Endothelial cell of umbilical vein (primary cell): ENCODE results near the gene KCTD21. TPM values are rescaled to one million over a fixed set of nuclear protein-coding genes. Genes with fewer than 3 reads are reported as not detected.

Source experiments
- BruUV-seq: library from RNA; stranded (reverse); fragments of 400-500 nt; replicated peaks from 2 replicates; lab custom pipeline; 2021; lab: Mats Ljungman, UMichigan
- CTCF ChIA-PET: fragments of 300-600, 350-600 bp; sonication (Branson Sonifier 250); formaldehyde crosslinking; loops from one replicate; lab custom pipeline; 2021; ENCODE audit warnings: antibody characterized with exemption, inconsistent platforms; lab: Charles Lee
- POLR2A ChIA-PET: fragments of 300-600, 350-600 bp; sonication (Branson Sonifier 250); formaldehyde crosslinking; loops from one replicate; lab custom pipeline; 2021; ENCODE audit warnings: antibody characterized with exemption, inconsistent platforms; lab: Charles Lee
- DNase-seq: peaks from one replicate; pipeline ENCODE4 v3.0.0-alpha.2; 2011; ENCODE audit warnings: low read depth, low spot score
- FAIRE-seq: peaks from 2 replicates; lab custom pipeline; 2011; peaks lifted over from hg19 to GRCh38; lab: Jason Lieb, UNC
- H2AFZ ChIP-seq: 2 replicates; pipeline ENCODE4 v1.6.0; 2012; ENCODE audit warnings: low read depth, low read length, control low read depth, inconsistent platforms
- H3K27ac ChIP-seq: 2 replicates; pipeline ENCODE4 v1.5.1; 2011; ENCODE audit warnings: low read depth, mild to moderate bottlenecking, control low read depth, low read length, moderate library complexity; ENCODE audit not compliant: insufficient read depth
- H3K27me3 ChIP-seq, 2 experiments: 2 replicates each; pipeline versions ENCODE4 v1.6.0 to v1.6.1; 2011; ENCODE audit warnings: low read length in 2 of 2, mixed read lengths in 1 of 2; ENCODE audit not compliant: control insufficient read depth in 2 of 2, insufficient read depth in 2 of 2
- H3K36me3 ChIP-seq, 2 experiments: 2 replicates in 1 of 2; 3 replicates in 1 of 2; pipeline ENCODE4 v1.5.1; 2011; ENCODE audit warnings: low read length in 2 of 2, mild to moderate bottlenecking in 1 of 2, moderate library complexity in 1 of 2; ENCODE audit not compliant: control insufficient read depth in 2 of 2, insufficient read depth in 2 of 2; ENCODE audit errors: extremely low read depth in 1 of 2
- H3K4me1 ChIP-seq: 3 replicates; pipeline ENCODE4 v1.5.1; 2011; ENCODE audit warnings: mild to moderate bottlenecking, low read length; ENCODE audit not compliant: control insufficient read depth, insufficient read depth; ENCODE audit errors: extremely low read depth
- H3K4me2 ChIP-seq: 2 replicates; pipeline ENCODE4 v1.6.1; 2011; ENCODE audit warnings: low read length, control low read depth, mixed read lengths; ENCODE audit not compliant: insufficient read depth
- H3K4me3 ChIP-seq, 3 experiments: fragments of 200-600 bp in 1 of 3; sonication (generic), shearing (Covaris generic) in 1 of 3; replicated peaks in 1 of 3; 2 replicates each; pipeline ENCODE4 v1.5.1; 2011 to 2016; ENCODE audit warnings: control low read depth in 3 of 3, low read length in 3 of 3, mild to moderate bottlenecking in 2 of 3, inconsistent platforms in 1 of 3, low read depth in 1 of 3, moderate library complexity in 1 of 3; ENCODE audit not compliant: insufficient read depth in 1 of 3
- H3K79me2 ChIP-seq: 2 replicates; pipeline ENCODE4 v1.6.0; 2012; ENCODE audit warnings: low read length, inconsistent platforms; ENCODE audit not compliant: control insufficient read depth, insufficient read depth
- H3K9ac ChIP-seq: replicated peaks from 2 replicates; pipeline ENCODE3; 2011; ENCODE audit warnings: low read length, control low read depth; ENCODE audit not compliant: insufficient read depth; ENCODE audit errors: extremely low read depth
- H3K9me1 ChIP-seq: replicated peaks from 3 replicates; pipeline ENCODE4 v1.6.0; 2011; ENCODE audit warnings: mild to moderate bottlenecking, low read length; ENCODE audit not compliant: control insufficient read depth, insufficient read depth; ENCODE audit errors: extremely low read depth
- H3K9me3 ChIP-seq: replicated peaks from 2 replicates; pipeline ENCODE4 v1.5.1; 2012; ENCODE audit warnings: low read length, inconsistent platforms; ENCODE audit not compliant: control insufficient read depth, insufficient read depth
- H4K20me1 ChIP-seq: replicated peaks from 2 replicates; pipeline ENCODE3; 2011; ENCODE audit warnings: mild to moderate bottlenecking, low read length; ENCODE audit not compliant: control insufficient read depth, insufficient read depth; ENCODE audit errors: extremely low read depth
- CTCF ChIP-seq, 2 donors: IDR thresholded peaks; 1 replicate in 1 of 2; 2 replicates in 1 of 2; pipeline ENCODE4 v1.5.1; 2011; ENCODE audit warnings: low read length in 2 of 2, mild to moderate bottlenecking in 2 of 2, moderate library complexity in 2 of 2, control low read depth in 1 of 2, inconsistent platforms in 1 of 2, low read depth in 1 of 2; ENCODE audit not compliant: insufficient read depth in 1 of 2; ENCODE audit errors: extremely low read depth in 1 of 2
- EZH2 ChIP-seq: IDR thresholded peaks from 2 replicates; pipeline ENCODE4 v1.6.1; 2012; ENCODE audit warnings: borderline replicate concordance, low read depth, mild to moderate bottlenecking, moderate library complexity, low read length, inconsistent platforms; ENCODE audit not compliant: severe bottlenecking
- FOS ChIP-seq: IDR thresholded peaks from 2 replicates; pipeline ENCODE4 v1.6.1; 2011; ENCODE audit warnings: mild to moderate bottlenecking, low read length, moderate library complexity, borderline replicate concordance; ENCODE audit not compliant: insufficient read depth
- GATA2 ChIP-seq: IDR thresholded peaks from 2 replicates; pipeline ENCODE4 v1.7.0; 2011; ENCODE audit warnings: low read depth, mild to moderate bottlenecking, moderate library complexity, mixed read lengths, low read length; ENCODE audit not compliant: insufficient read length, insufficient read depth
- JUN ChIP-seq: IDR thresholded peaks from 2 replicates; pipeline ENCODE4 v1.6.1; 2011; ENCODE audit warnings: borderline replicate concordance, low read depth; ENCODE audit not compliant: insufficient read length, insufficient read depth
- MAX ChIP-seq: IDR thresholded peaks from 2 replicates; pipeline ENCODE4 v1.6.1; 2011; ENCODE audit not compliant: insufficient read depth, insufficient read length
- MYC ChIP-seq: IDR thresholded peaks from one replicate; pipeline ENCODE4 v1.6.1; 2011; ENCODE audit warnings: mild to moderate bottlenecking, low read depth, low read length
- POLR2A ChIP-seq: IDR thresholded peaks from 2 replicates; pipeline ENCODE4 v1.6.1; 2012; ENCODE audit warnings: low read depth, mild to moderate bottlenecking, control low read depth, low read length
- POLR2AphosphoS5 ChIP-seq: IDR thresholded peaks from 2 replicates; pipeline ENCODE4 v1.6.1; 2012; ENCODE audit warnings: low read depth, mild to moderate bottlenecking, control low read depth, low read length, moderate library complexity; ENCODE audit not compliant: insufficient read depth
- dilution Hi-C: fragments of 300-500 bp; cut with MboI; formaldehyde crosslinking; loops from one replicate; pipeline ENCODE4 v1.15.0; 2019; ENCODE audit warnings: low sequenced_read_pairs; ENCODE audit not compliant: extremely low pct_ligation_motif_present
- intact Hi-C: fragments of 100-400 bp; cut with micrococcal nuclease; formaldehyde crosslinking; loops from one replicate; pipeline ENCODE4 v1.10.0; 2022
- polyA plus RNA-seq, 4 experiments: library from polyadenylated mRNA; depleted of rRNA in 3 of 4; stranded (reverse) in 3 of 4; unstranded in 1 of 4; fragments of >200 nt; gene quantifications; 2 replicates each; pipeline versions ENCODE4 v1.2.1 to v1.2.3, GENCODE V29; 2011 to 2012; ENCODE audit warnings: missing spikeins in 1 of 4
- total RNA-seq: library from RNA; stranded (reverse); gene quantifications from 2 replicates; pipeline ENCODE4 v1.2.3, GENCODE V29; 2021

Gene KCTD21
- total and polyA plus RNA-seq, 2 donors (not counting 3 experiments of a cell fraction or from before 2014, with no cell fraction given) = 8.5 to 11.9 TPM

GRCh38 chr11:78237293-78238046 is 49.0 kb upstream of the KCTD21 start:
- intact Hi-C loops (no loop called here), dilution Hi-C loops (no loop called here)
- Histone ChIP-seq H3K36me3 (no peaks in the 10 kb centered on the region), H4K20me1 (no peaks in the 10 kb centered on the region), H3K9ac (no peak overlapping the region), H3K79me2 (peaks cover 4% of the 10 kb centered on the region), H3K27me3 (no peaks in the 10 kb centered on the region), H3K4me2 (no peak overlapping the region), H2AFZ (no peak overlapping the region), H3K4me1 (no peaks in the 10 kb centered on the region), H3K27ac (no peak overlapping the region), H3K9me3 (no peaks in the 10 kb centered on the region), H3K4me3 (no peak overlapping the region), H3K9me1 (no peaks in the 10 kb centered on the region)
- no TSS peak for BruUV-seq
- FAIRE-seq (no peak), DNase-seq (no peak)
- CTCF ChIA-PET = interaction anchor here (0.8 to 3.1 kb wide), 3 partner anchors 9 to 327 kb away, joined by 3 to 21 read pairs (median 9); no protein-coding TSS in a partner anchor
- TF ChIP-seq EZH2 (no peak), POLR2AphosphoS5 (no peak), GATA2 (no peak), JUN (no peak), CTCF (IDR thresholded peaks at IDR 0.05; ENCODE audit: extremely low read depth in 1 of 2, insufficient read depth in 1 of 2, low read depth in 1 of 2, low read length in 2 of 2) (no peak), FOS (no peak), MAX (no peak), POLR2A (no peak), MYC (no peak)
- POLR2A ChIA-PET = no interaction called here
